ENCODE measurements around the gene SMIM12. TPM values are rescaled to one million over a fixed set of nuclear protein-coding genes. Genes with fewer than 3 reads are reported as not detected.

Gene SMIM12
- polyA plus RNA-seq, 3 donors = 31.8 to 121 (median 93.7) TPM

GRCh38 chr1:34827341-34827941, 32.1 kb downstream of the SMIM12 start:
- H3K27ac ChIP-seq (ENCODE audit: low read depth in 1 of 2, low read length in 2 of 2) = no peak overlapping the region
- H3K36me3 Mint-ChIP-seq = no peaks in the 10 kb centered on the region

GRCh38 chr1:34825455-34826091, 34.0 kb downstream of the SMIM12 start:
- no peaks in the 10 kb centered on the region for H3K36me3 Mint-ChIP-seq
- peaks cover 8% of the 10 kb centered on the region for H3K4me1 Mint-ChIP-seq
- intact Hi-C loops (cut with micrococcal nuclease) = no loop called here

More at GRCh38 chr1:34827341-34827941, 32.1 kb downstream of the SMIM12 start:
- intact Hi-C loops (cut with micrococcal nuclease) = no loop called here
- Histone ChIP-seq H3K36me3 (replicated peaks in 1 of 2; ENCODE audit: control insufficient read depth in 1 of 2, insufficient read depth in 2 of 2, low read length in 2 of 2) (no peaks in the 10 kb centered on the region), H3K27me3 (ENCODE audit: control insufficient read depth in 2 of 2, insufficient read depth in 2 of 2, low read length in 2 of 2) (no peaks in the 10 kb centered on the region), H3K4me1 (ENCODE audit: control insufficient read depth in 1 of 2, insufficient read depth in 2 of 2, low read length in 2 of 2) (no peaks in the 10 kb centered on the region), H4K20me1 (ENCODE audit: insufficient read depth, low read length) (no peaks in the 10 kb centered on the region), H3K9me3 (replicated peaks in 1 of 2; ENCODE audit: control insufficient read depth in 1 of 2, insufficient read depth in 1 of 2, low read length in 2 of 2) (no peaks in the 10 kb centered on the region), H3K4me3 (replicated peaks in 1 of 3; ENCODE audit: low read depth in 2 of 3, low read length in 3 of 3) (no peak overlapping the region), H3K9ac (ENCODE audit: insufficient read depth, low read length, poor library complexity, severe bottlenecking) (no peak overlapping the region), H2AFZ (ENCODE audit: insufficient read depth, low read depth, low read length, poor library complexity, severe bottlenecking) (no peak overlapping the region), H3K79me2 (ENCODE audit: insufficient read depth, low read length) (no peaks in the 10 kb centered on the region), H3K4me2 (replicated peaks; ENCODE audit: extremely low read depth, low read length, poor library complexity, severe bottlenecking) (no peak overlapping the region)
- Mint-ChIP-seq H3K4me3 (no peak overlapping the region), H3K27ac (peak overlapping the region in 1 of 7 donors; percentile 64), H3K9me3 (peaks cover 0 to 3% (median 2%) of the 10 kb centered on the region in 7 donors), H3K27me3 (ENCODE audit: low read depth in 3 of 3) (peaks cover 0 to 9% (median 6%) of the 10 kb centered on the region in 3 donors), H3K4me1 (no peaks in the 10 kb centered on the region)
- DNase-seq = no peak
- TF ChIP-seq, protein P1, sequence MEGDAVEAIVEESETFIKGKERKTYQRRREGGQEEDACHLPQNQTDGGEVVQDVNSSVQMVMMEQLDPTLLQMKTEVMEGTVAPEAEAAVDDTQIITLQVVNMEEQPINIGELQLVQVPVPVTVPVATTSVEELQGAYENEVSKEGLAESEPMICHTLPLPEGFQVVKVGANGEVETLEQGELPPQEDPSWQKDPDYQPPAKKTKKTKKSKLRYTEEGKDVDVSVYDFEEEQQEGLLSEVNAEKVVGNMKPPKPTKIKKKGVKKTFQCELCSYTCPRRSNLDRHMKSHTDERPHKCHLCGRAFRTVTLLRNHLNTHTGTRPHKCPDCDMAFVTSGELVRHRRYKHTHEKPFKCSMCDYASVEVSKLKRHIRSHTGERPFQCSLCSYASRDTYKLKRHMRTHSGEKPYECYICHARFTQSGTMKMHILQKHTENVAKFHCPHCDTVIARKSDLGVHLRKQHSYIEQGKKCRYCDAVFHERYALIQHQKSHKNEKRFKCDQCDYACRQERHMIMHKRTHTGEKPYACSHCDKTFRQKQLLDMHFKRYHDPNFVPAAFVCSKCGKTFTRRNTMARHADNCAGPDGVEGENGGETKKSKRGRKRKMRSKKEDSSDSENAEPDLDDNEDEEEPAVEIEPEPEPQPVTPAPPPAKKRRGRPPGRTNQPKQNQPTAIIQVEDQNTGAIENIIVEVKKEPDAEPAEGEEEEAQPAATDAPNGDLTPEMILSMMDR (IDR thresholded peaks at IDR 0.05) = no peak
- WGBS (ENCODE audit: insufficient coverage) = 94% methylated on average over 2 of the region's 5 CpGs

More at GRCh38 chr1:34825455-34826091, 34.0 kb downstream of the SMIM12 start:
- Histone ChIP-seq H3K4me1 (ENCODE audit: control insufficient read depth in 1 of 2, insufficient read depth in 2 of 2, low read length in 2 of 2) (no peaks in the 10 kb centered on the region), H3K4me2 (replicated peaks; ENCODE audit: extremely low read depth, low read length, poor library complexity, severe bottlenecking) (no peak overlapping the region), H3K9ac (ENCODE audit: insufficient read depth, low read length, poor library complexity, severe bottlenecking) (no peak overlapping the region), H3K27ac (ENCODE audit: low read depth in 1 of 2, low read length in 2 of 2) (no peak overlapping the region), H4K20me1 (ENCODE audit: insufficient read depth, low read length) (no peaks in the 10 kb centered on the region), H2AFZ (ENCODE audit: insufficient read depth, low read depth, low read length, poor library complexity, severe bottlenecking) (no peak overlapping the region), H3K36me3 (replicated peaks in 1 of 2; ENCODE audit: control insufficient read depth in 1 of 2, insufficient read depth in 2 of 2, low read length in 2 of 2) (no peaks in the 10 kb centered on the region), H3K9me3 (replicated peaks in 1 of 2; ENCODE audit: control insufficient read depth in 1 of 2, insufficient read depth in 1 of 2, low read length in 2 of 2) (no peaks in the 10 kb centered on the region), H3K79me2 (ENCODE audit: insufficient read depth, low read length) (no peaks in the 10 kb centered on the region), H3K27me3 (ENCODE audit: control insufficient read depth in 2 of 2, insufficient read depth in 2 of 2, low read length in 2 of 2) (no peaks in the 10 kb centered on the region), H3K4me3 (replicated peaks in 1 of 3; ENCODE audit: low read depth in 2 of 3, low read length in 3 of 3) (no peak overlapping the region)
- 85% methylated on average over 2 of the region's 11 CpGs for WGBS (ENCODE audit: insufficient coverage)
- TF ChIP-seq, protein P1 (IDR thresholded peaks at IDR 0.05) = no peak
- Mint-ChIP-seq H3K4me3 (no peak overlapping the region), H3K9me3 (peaks cover 0 to 3% (median 2%) of the 10 kb centered on the region in 7 donors), H3K27ac (no peak overlapping the region), H3K27me3 (ENCODE audit: low read depth in 3 of 3) (peaks cover 0 to 10% (median 6%) of the 10 kb centered on the region in 3 donors)
- DNase-seq = no peak
